ENCODE data around the gene TMEM178B.

- TF ChIP-seq POLR2A (IDR thresholded peaks at IDR 0.05) (no peak), CTCF (IDR thresholded peaks at IDR 0.05) (no peak)
These were observed 42.1 kb downstream of the TMEM178B start for GRCh38 chr7:141115965-141116364.

Measured in right lobe of liver (tissue), 4 donors.